RKO (cell line): ENCODE measurements around the gene ZEB2.
A peak's percentile ranks its signal among the peaks of the same experiment; 100 is the strongest.
"Not testable (repeated sequence)": the region's sequence is repeated elsewhere in the genome, so short reads cannot be mapped to it uniquely, and the experiment has no call there.

Experiments
- DNase-seq: peaks from one replicate; pipeline ENCODE4 v3.0.0-alpha.2; 2016; ENCODE audit warnings: low spot score

Gene ZEB2

DNA sequence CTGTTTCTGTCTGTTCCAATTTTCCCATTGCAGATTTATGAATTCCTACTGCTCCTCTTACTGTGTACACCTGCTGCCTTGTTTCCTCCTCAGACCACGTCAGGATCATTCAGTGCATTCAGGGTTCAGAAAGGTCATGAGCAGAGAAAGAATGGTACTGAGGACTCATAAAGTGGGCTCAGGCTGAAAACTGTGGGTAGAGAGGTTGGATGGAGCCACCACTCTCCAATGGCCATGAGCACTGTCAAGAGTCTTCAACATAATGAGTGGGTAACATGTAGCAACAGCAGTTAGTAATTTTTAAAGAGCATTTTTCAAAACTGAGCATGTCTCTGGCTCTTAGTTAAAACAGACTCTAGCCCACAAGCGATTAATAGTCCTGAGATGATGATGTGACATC is 138.2 kb downstream of the ZEB2 start:
- DNase-seq = no peak

DNA sequence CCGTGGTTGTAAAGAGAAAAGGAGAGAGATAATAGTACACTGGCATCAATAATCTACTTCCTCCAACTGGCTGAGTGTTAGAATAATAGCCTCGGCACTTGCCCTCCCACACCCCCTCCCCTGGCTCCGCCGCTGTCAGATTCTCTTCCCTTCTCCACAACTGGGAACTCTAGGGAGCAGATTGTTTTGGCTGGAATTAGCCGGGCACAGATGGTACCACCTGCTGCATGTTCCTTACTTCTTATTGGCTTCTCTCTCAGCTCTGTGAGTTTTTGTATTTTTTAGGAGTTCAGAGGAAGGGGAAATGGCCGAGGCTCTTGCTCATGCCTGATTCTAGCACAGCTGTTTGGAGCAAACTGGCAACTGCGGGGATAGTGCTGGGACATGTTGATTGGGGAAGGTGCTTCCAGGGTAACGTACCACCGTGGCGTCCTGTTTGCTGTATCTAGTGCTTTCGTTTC is 140.0 kb downstream of the ZEB2 start:
- no peak for DNase-seq

DNA sequence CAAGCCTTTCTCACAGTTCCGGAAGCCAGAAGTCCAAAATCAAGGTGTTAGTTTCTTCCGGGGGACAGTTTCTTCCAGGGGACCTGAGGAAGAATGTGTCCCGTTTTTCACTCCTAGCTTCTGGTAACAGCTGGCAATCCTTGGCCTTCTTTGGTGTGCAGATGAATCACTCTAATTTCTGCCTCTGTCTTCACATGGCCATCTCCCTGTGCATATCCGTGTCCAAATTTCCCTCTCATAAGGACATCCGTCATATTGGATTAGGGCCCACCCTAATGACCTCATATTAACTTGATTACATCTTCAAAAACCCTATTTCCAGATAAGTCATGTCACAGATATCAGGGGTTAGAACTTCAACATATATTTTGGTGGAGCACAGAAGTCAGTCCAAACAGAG is 141.4 kb downstream of the ZEB2 start:
- no peak for DNase-seq

DNA sequence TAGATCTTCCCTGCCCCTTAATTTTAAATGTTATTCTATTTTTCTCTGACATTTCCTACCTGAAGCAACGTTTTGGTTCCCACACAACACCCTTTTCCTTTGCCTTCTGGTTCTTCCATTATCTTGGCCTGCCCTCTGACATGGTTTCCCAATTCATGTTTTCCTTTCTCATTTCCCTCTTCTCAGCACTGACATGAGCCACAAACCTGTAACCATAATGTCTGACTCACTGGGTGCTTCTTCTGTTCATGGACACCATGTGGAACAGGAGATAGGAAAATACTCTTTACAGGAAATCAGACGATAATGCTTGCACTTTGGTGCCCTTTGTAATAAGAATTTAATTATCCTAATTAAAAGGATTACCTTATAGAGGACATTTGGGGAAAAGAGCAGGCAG is 142.0 kb downstream of the ZEB2 start:
- DNase-seq = no peak

DNA sequence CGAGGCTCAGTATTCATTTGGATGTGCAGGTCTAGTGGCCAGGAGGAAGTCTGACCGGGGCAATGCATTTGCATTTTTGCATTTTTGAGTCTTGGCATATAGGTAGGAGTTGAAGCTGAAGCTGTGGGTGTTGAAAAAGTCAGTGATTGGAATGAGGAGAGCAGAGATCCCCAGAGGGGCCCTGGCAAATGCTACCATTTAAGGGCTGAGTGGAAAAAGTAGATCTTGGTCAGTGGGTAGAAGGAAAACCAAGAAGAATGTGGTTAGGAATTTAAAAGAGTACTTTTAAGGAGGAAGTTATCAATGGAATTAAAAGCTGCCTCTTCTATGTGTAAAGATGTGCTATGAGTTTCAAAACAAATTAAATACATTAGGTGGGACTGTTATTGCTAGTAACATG is 143.0 kb downstream of the ZEB2 start:
- no peak for DNase-seq

DNA sequence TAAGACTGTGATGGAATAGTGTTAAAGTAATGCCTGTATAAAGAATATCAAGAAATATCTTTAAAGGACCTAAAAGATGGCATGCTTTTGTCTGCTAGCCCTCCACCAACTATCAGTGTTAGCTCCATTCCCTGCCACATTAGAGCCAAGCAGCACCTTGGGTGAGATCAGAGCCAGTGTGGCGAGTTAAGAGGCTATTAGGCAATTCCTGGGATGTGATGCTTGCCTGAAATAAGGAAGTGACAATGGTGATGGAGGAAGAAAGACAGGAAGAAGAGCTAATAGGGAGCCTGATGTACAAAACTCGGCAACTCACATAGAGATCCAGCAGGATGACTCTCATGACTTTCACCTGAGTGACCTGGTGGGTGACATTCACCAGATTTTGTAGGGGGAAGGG is 143.5 kb downstream of the ZEB2 start:
- no peak for DNase-seq

DNA sequence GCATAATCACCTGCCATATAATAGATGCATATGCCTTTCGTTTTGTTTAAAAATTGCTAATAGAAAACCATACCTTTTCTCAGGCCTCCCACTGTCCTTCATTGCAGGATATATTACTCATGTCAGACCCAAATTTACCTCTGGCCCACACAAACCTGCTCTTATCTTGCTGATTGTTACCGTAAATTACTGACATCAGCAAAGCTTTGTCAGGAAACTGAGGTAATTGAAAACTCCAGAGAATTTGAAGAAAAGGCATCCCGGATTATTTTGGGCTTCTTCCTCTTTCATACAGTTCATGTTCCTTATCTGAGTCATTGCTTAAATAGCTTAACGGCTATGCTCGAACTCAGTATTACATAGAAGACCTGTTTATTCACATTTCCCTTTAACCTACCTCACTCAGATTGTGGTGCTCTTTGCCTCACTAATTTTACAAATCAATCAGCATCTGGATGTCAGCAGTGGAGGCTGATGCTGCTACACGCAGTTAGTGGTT is 145.7 kb downstream of the ZEB2 start:
- DNase-seq = no peak

DNA sequence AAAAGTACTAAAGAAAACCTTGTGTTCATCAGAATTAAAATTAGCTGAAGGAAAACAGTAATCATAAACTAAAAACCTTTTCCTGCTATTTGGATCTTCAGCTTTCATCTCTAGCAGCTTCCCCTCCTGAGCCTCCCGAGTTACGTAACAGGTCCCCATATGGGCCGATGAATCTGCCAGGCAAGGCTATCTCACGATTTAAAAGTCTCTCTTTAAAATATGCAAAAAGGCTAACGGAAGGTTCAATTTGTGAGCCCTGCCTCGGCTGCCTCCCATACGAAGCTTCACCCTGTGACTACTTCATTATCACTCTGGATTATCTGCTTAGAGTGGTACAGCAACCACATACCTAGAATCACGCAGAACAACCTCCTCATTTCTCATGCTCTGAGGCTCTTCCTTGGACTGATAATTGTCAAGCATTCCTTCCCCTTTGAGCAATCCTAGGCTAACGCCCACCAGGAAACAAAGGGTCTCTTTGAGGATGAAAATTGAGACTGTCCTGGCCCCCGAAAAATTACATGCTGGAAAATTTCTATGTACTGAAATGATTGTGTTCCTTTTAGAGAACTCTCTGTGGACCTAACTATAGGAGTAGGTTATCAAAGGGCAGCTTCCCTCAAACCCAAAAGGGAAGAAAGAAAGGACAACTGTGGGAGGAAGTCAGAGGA is 147.4 kb downstream of the ZEB2 start:
- DNase-seq = no peak

DNA sequence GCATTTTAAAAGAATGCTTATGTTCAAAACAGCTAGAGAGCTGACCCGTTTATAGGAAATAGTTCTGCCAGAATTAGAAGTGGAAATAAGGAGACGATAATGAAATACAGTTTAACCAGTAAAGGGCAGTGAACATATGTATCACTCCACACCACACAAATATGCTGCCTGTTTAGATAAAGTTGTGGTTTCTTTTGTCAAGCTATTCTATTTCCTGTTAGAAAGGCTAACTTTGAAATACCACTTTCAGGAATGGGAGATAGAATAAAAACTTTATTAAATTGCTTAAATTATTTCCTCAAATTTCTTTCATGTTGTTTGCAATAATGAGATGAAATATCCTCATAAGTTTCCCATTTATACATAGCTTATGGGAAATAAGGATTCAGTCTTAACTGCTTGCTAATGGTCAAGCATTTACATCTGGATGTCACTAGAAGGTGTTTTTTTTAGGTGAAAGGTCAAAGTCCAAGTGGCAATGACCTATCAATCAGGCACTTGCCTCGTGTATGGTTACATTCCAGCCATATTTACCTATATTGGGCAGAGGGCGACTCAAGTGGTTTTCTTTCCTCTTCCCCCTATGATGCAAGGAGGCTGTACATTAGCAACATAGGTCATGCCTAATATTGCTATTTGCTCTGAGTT is 148.9 kb downstream of the ZEB2 start:
- no peak for DNase-seq

DNA sequence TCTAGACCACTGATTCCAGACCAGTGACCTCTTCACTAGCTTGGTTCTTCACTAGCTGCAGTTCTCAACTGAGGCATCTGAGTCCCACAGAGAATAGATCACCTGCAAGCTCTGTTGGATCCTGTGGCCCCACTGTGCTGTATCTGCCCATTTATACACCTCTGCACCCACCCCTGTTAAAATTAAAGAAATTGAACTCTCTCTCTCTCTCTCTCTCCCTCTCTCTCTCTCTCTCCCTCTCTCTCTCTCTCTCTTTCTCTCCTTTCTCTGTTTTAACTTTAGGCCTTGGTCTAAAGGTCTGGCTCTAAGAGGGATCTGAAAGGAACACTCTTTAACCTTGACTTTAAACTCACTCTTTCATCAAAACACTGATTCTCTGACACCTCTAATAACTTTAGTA is 150.5 kb downstream of the ZEB2 start:
- no peak for DNase-seq

DNA sequence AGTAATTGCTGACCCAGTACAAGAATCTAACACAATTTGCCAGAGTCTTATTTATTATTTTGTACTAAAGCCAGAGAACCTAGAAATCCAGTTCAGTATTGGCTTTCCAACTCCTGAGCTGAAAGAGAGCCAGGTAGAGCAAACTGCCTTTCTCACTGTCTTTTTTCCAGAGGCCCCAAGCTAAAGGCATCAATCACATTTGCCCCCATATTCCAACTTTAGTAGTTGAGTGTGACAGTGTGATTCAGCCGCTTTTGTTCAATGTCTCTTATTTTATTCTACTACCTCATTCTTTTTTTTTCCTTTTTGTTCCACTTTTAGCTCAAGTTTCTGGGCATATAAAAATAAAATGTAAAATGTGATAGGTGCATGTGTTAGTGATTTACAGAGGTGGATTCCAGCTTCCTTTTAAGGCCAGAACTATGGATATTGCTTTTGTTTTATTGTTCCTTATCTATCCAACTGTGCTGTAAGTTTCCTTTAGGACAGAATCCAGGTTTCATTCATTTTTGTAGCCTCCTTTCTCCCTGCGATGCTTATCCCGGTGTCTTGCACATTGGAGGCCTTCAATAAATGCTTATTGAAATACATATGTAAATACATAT is 153.0 kb downstream of the ZEB2 start:
- DNase-seq = no peak

DNA sequence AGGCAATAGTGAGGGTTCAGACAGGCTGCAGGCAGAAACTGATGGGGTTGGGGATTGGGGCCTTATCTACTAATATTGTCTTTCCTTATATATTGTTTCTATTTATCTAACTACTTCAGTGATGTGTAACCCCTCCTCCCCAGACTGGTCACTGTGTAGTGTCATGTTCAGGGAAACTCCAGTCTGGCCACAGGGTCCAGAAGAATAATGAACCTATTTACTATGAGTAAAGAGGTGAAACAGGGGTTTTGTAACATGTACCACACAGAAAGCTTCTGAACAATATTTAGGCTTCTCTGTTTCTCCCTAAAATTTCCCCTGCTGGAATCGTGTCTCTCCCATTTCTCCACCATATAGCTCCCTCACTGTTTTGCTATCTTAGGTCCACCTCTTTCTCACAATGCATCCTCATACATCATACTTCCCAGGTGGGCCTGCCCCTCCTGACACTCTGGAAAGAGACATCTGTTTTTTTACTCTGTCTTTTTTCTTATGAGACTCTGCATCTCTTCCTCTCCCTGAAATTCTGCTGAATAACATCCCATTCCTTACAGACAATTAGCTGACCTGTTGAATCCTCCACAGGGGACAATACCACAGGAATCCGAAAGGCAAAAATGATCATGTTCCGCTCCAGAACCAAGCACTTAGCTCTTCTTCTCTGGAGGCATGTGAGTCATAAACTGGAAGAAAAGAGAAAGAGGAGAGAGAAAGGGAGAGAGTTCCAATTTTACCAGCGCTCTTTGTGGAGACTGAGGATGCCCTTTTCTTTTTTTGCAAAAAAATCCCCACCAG is 154.8 kb downstream of the ZEB2 start:
- DNase-seq = no peak

DNA sequence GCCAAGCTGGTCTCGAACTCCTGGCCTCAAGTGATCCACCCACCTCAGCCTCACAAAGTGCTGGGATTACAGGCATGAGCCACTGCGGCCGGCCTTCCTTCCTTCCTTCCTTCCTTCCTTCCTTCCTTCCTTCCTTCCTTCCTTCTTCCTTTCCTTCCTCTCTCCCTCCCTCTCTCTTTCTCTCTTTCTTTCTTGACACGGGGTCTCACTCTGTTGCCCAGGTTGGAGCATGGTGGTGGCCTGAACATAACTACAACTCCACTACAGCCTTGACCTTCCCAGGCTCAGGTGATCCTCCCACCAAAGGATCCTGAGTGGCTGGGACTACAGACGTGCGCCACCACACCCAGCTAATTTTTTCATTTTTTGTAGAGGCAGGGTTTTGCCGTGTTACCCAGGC is 155.7 kb downstream of the ZEB2 start:
- DNase-seq = not testable (repeated sequence)

DNA sequence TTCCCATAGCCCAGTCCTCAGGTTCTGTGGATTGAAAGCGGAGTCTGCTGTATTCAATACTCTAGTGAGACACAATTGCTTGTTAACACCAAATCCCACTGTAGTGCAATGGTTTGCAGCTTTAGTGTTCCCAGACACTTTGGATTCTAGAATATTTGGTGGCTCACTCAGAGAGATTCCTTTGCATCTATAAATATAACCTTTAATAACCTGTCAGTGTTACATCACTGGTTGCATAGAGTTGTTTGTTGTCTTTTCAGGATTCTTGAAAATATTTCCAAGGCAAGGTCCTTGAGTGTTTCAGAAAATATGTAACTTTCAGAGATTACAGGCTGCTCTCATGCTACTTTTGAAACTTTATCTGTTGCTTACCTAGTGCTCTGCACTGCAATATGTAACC is 157.5 kb downstream of the ZEB2 start:
- no peak for DNase-seq

DNA sequence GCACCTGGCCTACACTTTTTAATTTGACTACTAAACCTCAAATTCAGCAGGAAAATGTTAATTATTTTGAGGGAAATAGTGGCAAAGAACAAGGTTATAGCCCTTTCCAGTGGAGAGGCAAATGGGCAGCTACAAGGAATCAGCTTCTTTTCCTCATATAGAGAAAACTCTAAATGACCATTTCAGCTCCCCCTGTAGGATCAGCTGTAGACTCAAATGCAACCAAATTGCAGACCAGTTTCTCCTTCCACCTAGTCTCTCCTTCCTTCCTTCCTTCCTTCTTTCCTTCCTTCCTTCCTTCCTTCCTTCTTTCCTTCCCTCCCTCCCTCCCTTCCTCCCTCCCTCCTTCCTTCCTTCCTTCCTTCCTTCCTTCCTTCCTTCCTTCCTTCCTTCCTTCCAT is 158.2 kb downstream of the ZEB2 start:
- DNase-seq = no peak

DNA sequence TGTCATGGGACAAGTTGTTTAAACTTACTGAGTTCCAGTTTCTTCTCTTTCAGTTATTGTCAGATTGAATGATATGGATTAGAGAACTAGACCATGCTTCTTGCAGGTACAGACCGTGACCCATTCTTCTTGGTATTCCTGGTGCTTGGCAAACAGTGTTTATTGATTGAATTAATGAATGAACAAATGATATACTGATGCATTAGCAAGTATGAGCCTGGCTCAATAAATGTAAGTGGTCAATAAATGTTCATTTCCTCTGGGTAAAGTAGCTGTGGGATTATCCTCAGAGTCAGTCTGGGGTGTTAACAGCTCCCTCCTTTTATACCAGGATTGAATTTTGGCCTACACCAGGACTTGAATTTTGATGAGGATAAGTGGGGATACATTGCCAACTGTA is 160.2 kb downstream of the ZEB2 start:
- DNase-seq = no peak

DNA sequence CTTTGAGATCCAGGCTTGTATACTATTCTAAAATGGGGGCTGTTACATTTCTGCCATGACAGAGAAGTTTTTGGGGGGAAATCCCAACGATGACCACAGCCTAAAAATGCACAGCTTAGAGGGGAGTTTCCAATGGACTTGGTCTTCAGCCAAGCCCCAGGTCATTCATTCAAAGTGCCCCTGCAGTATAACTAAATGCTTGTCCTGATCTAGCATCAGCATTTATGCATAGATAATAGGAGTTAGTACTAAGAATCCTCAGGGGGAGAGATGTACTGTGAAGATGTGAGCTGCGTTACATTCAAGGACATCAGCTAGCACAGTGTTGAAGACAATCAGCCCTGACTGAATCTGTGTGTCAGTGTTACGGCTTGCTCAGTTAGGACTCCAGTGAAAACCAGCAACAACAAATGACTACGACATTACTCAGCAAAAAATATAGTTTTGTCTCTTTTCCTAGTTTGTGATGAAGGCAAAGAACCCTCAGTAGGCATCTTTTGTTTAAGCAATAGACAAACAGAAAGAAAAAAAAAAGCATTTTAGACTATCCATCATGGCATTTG is 160.9 kb downstream of the ZEB2 start:
- DNase-seq = peak; percentile 37

DNA sequence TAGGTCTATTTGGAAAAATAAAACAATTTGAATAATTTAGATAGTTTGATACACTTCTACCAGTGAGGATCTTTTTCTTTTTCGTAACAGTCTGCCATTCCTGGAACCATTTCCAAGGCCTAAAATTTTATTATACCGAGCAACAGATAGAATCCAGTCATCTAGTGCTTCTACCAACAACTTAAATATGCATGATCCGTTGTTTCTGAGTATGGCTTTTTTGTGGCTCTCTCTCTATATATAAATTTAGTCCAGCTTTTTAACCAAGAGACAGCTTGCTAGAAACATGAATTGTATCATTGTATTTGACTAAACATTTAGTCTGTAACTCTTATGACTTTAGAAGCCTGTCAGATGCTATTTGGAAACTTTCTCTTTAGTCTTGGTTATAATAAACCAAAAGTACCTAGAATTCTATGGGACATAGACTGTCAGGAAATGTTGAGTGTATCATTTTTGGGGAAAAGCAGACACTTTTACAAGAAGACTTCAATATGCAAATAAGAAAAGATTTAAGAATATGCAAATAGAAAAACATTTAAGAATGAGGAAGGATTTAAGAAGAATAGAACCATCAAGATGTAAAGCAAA is 161.4 kb downstream of the ZEB2 start:
- no peak for DNase-seq

DNA sequence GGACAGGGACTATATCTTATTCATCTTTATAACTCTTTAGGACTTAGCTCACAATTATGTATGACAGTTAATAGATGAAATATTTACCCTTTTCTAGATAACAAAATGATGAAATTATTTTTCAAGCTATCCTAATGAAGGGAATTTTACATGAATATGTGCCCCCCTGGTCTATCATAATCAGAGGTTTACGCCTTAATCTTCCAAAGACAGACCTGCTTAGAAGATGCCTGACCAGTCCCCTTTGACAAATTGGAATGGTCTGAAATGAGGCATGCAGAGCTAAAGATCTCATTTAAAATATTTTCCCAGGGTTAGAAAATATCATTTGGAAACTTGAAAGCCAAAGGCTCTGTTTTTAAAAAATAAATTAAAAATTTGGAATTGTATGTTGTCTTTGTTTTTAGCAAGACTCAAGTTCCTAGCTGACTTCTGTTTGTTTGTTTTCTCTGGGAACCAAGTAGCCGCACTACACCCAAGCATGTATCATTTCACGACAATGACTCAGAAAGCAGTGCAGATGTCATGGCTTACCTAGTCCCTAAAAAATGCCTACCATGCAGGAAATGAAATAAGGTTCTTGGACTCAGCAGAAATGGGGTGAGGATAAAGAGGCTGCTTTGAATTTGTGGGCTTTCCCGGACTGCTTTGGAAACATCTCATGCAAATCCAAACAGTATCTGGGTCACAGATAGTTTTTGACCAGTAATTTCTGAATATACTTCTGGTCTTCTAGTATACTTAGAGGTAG is 162.1 kb downstream of the ZEB2 start:
- DNase-seq = peak; percentile 94

DNA sequence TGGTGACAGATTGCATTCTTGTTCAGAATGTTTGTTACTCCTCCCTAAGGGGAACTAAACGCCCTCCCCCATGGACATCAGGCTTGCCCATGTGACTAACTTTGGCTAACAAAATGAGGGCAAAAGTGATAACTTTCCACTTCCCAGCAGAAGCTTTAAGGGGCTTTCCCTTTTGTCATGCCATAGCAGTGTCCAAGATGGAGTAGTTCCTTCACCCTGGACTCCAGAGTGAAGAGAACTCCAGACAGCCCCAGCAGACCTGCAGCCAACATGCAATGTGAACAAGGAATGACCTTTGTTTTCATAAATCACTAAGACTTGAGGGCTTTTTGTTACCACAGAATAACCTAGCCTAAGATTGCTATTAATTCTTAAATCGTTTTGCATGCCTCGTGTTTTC is 163.5 kb downstream of the ZEB2 start:
- DNase-seq = no peak

DNA sequence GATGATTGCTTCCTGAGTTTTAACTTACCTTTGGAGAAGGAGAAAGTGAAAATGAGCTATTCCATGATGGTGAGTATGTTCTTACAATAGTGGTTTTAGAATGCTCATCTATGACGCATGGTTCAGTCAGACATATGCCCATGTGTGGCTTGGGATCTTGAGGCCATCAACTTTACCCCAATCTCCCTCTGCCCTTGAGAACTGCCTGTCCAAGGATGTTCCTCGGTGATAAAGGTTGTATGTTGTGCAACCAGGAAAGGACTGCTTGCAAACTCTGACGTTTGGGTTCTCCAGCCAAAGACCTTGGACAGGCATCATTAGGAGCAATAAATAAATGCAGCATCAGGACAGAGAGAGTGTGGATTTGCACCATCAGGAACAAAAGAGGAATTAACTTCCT is 165.0 kb downstream of the ZEB2 start:
- DNase-seq = peak; percentile 32
